HG02623 (cell line): ENCODE data around the gene MAPK9.
A peak's percentile ranks its signal among the peaks of the same experiment; 100 is the strongest.
"Not testable (repeated sequence)": the region's sequence is repeated elsewhere in the genome, so short reads cannot be mapped to it uniquely, and the experiment has no call there.

ENCODE experiments used
- ATAC-seq: cut with Tn5 transposase; IDR thresholded peaks from one replicate; pipeline ENCODE4 v1.9.1; 2021; ENCODE audit warnings: moderate library complexity; ENCODE audit not compliant: unreplicated experiment

The MAPK9 gene

GRCh38 chr5:180326989-180327565 lies 35.2 kb upstream of the MAPK9 start:
- ATAC-seq = no peak

GRCh38 chr5:180324601-180324950 lies 32.7 kb upstream of the MAPK9 start:
- ATAC-seq = no peak

DNA sequence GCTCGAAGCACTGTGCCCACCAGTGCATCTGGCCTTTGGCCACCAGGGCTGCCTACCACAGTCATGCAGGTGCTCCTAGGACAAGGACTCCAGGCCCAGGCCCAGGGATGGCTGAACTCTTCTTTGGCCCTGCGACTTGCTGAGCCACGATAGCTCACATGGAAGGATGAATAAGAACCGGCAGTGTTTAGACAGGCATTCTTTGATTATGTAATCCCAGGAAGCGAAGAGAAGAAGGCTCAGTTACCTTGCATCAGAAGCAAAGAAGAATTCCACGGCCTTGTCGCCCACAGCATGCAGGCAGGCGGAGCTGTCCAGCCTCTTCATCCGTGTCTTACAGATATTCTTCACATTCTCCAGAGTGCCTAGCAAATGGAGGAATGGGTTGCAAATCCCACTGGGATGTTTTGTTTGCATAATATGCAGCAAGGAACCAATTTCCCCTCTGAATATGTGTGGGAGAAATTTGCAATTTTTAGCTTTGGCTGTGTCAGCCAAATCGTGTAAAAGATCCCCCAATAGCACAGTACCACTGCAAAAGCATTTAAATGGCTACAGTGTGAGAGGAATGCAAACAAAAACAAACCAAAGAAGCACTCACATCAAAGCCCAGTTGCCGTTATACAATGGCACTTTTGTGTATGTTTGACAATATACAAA lies 32.2 kb upstream of the MAPK9 start:
- ATAC-seq = no peak

DNA sequence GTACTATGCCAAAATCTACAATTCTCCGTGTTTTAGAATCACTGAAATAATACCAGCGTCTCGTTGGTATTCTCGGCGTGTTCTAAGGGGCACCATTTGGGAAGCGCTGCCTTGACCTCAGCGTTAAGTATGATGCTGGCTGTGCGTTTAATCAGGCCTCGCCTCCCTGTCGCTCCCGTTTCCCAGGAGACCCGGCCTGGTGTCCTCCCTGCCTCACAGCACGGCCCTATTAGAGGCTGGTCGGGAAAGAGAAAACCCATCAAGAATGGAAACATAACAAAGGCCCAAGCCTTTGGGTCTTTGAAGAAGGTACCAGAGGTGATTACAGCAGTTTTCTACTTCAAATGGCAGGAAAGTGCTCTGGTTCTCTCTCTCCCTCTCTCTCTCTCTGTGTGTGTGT lies 31.3 kb upstream of the MAPK9 start:
- ATAC-seq = no peak

- no peak for ATAC-seq
Observed at GRCh38 chr5:180318456-180319089, 26.7 kb upstream of the MAPK9 start.

DNA sequence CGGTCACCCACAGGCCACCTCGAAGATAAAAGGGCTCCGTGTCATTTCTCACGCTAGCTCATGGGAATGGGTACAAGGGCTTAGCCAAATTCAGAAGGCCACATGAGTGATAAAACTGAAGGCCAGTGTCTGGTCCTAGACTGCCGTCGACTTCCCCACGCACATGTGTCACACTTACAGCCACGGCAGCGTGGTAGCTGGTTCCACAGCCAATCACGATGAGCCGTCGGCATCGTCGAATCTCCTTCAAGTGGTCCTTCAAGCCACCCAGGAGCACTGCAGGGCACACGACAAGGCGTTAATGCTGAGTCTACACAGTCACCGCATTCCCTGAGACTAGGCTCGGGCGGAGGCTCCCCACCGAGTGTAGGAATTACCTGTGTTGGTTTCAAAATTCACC lies 24.7 kb upstream of the MAPK9 start:
- ATAC-seq = no peak

- ATAC-seq = no peak
Observed at GRCh38 chr5:180315762-180316212, 23.9 kb upstream of the MAPK9 start.

DNA sequence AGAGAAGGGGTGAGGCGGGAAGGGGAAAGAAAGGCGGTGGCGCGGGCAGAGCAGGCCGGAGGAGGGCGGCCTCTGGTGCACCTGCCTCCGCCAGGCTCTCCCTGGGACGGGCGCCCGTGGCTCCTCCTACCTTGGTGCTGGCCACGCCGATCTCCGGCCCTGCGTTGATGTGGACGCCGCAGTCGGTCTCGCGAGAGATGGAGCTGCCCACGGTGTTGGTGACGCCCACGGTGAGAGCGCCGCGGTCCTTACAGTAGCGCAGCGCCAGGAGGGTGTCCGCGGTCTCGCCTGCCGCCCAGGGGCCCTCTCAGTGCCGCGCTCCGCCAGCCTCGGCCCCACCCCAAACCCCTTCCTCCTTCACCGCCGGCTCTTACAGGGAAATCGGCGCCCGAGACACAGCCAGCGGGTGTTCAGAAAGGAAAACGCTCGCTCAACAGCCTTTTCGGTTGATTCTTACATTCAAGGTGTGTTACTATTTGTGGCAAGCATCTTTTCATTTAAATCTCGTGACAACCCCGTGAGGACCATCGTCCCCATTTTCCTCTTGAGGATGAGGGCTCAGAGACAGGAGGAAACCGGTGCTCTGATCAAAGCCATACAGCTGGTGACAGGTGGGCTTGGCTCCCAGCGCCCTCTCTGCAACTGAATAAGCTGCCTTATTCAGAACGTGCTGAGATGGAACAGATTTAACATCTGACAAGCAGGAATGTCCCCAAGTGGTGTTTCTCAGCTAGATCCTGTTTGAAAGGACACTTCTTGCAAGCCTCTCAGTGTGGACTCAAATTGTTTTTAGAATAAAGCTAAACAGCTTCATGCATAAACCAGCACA lies 22.0 kb upstream of the MAPK9 start:
- ATAC-seq = peak; percentile 92

GRCh38 chr5:180311216-180311615 lies 19.3 kb upstream of the MAPK9 start:
- ATAC-seq = no peak

DNA sequence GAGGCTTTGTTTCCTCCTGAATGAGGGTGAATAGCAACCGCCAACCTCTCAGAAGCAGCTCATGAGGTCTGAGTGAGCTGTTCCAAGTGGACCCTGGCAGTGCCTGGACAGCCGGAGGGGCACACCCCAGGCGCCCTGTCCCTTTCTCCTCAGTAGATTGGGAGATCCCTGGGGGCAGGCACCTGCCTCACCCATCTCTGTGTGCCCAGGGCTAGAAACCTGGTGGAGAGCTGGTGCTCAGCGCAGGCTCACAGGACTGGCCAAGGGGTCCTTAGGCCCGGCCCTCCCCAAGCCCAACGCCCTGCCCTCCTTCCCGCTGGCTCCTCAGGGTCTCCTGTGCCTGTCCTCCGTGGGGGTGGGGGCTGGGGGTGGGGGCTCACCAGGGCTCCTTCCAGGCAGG lies 14.9 kb upstream of the MAPK9 start:
- ATAC-seq = no peak

DNA sequence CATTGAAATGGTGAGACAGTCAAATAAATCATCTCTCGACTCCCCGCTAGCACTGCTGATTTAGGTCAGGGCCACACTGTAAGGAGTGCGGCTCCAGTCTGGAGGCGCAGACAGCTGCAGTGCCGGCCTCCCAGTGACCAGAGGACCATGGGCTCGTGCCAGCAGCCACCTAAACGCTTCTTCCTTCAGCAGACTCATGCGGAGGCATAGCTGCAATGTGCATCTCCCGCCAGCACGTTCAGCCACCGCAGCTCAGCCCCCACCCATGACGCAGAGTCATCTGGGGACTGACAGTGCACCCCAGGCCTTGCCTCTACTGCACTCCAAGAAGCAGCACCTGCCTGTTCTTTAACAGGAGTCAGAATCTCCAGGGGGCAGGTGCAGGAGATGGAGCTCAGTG lies 13.6 kb upstream of the MAPK9 start:
- ATAC-seq = no peak

- ATAC-seq = no peak
Observed at GRCh38 chr5:180304431-180305375, 12.8 kb upstream of the MAPK9 start.

GRCh38 chr5:180304016-180304292 lies 12.1 kb upstream of the MAPK9 start:
- ATAC-seq = no peak

DNA sequence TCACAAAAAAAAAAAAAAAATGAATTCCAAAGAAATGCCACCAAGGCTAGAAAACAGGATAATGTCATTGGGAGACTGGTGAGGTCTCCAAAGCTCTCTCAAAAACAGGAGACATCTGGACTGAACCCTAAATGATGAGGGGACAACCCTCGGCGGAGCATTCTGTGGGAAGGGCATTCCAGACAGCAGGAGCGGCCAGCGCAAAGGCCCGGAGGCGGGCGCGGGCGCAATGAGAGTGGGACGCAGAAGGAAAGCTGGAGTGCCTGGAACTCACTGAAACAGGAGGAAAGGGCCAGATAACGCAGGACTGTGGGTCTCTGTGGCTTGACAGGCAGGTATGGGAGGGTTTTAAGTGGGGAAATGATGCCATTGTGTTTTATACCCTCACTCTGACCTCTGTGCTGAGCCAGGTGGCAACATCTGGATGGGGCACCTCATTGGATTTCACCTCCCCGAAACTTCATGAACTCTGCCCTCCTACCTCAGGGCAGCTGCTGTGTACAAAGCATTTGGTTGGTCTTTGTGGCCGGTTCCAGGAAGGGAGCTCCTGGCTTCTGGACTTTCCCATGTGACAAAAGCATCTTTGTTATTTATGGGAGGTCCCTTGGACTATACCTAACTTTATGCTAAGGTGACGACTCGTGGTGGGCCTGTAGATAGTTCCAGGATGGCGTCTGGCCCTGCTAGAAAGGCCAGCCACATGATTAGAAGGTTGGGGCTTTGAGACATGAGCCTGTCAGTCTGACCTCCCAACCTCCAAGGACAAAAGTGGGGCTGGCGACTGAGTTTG lies 11.5 kb upstream of the MAPK9 start:
- ATAC-seq = no peak

GRCh38 chr5:180302256-180302655 lies 10.4 kb upstream of the MAPK9 start:
- ATAC-seq = no peak

GRCh38 chr5:180301253-180301652 lies 9.4 kb upstream of the MAPK9 start:
- ATAC-seq = no peak

DNA sequence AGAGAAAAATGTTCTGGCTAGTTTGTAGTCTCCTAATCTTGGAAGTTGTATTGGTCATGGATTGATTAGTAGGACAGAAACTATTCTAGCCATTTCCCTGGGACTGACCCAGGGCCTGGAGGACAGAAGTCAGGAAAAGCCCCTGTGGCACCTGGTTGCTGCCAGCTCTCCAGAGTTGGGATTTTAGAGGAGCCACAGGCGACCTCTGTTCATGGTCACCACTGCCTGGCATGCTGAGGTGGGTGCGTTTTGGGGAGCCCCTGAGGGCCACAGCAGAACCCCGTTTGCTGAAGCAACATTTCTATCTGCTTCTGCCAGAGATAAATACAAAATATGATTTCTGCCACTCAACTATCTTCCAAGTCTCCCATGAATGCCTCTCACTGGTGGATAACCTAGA lies 7.6 kb upstream of the MAPK9 start:
- ATAC-seq = no peak

DNA sequence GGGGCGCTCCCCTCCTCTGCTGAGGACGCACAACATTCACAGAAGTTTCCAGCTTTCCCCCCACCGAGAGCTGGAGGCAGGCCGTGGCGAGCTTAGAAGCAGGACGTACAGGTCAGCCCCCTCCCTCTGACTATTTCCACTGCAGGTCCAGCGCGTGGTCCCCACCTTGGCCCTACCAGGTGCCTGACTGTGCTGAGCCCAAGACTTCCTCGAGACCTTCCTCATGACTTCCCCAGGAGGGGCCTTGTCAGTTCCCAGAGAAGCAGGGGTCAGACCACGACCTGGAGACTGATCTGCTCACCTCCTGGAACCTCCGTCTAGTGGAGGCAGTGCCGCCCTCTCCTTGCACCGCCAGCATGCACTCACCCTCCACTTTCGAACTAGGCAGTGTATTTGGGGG lies 7.1 kb upstream of the MAPK9 start:
- ATAC-seq = not testable (repeated sequence)

DNA sequence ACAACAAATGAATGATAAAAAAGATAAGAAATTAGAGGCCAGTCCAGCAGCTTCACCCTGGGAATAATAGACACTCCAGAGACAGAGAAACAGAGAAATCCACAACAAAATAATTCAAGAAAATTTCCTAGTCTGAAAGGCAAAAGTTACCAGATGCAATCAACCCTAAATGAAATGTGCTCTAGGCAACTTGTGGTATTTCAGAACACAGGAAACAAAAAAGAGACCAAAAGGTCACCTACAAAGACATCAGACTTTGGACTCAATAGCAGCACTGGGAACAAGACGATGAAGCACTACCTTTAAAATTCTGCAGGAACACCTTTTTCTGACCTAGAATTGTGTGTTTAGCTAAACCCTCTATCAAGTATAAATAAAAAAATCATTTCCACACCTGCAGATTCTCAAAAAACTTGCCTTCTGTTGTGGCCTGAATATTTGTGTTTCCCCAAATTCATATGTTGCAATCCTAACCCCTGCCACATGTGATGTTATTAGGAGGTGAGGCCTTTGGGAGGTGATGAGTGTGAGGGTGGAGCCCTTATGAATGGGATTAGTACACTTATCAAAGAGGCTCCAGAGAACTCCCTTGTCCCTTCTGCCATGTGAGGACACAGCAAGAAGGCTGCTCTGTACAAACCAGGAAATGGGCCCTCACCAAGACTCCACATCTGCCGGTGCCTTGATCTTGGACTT lies 5.9 kb upstream of the MAPK9 start:
- no peak for ATAC-seq
